HG02973 (cell line): ENCODE measurements around the gene ACKR3.

ENCODE experiments used
- ATAC-seq: cut with Tn5 transposase; IDR thresholded peaks from one replicate; pipeline ENCODE4 v1.9.1; 2021; ENCODE audit warnings: moderate library complexity; ENCODE audit not compliant: unreplicated experiment

Gene ACKR3

GRCh38 chr2:236628256-236628901 is 58.8 kb downstream of the ACKR3 start:
- ATAC-seq, result no peak

GRCh38 chr2:236628981-236629605 is 59.5 kb downstream of the ACKR3 start:
- ATAC-seq, result no peak

GRCh38 chr2:236629961-236630872 is 60.6 kb downstream of the ACKR3 start:
- ATAC-seq, result no peak

GRCh38 chr2:236631281-236631855 is 61.7 kb downstream of the ACKR3 start:
- no peak for ATAC-seq

- ATAC-seq, result no peak
Measured at GRCh38 chr2:236631856-236632291, 62.2 kb downstream of the ACKR3 start.
